Large intestine (tissue), 3 donors: ENCODE measurements around the gene RGS9. TPM values are rescaled to one million over a fixed set of nuclear protein-coding genes. Genes with fewer than 3 reads are reported as not detected.
A peak's percentile ranks its signal among the peaks of the same experiment; 100 is the strongest.

Source experiments
- DNase-seq, 2 donors: peaks; one replicate each; pipeline versions ENCODE4 v3.0.0 to v3.0.0-alpha.2; 2013
- H3K27ac ChIP-seq: one replicate; pipeline ENCODE4 v1.5.1; 2013; ENCODE audit warnings: low read length
- H3K27me3 ChIP-seq: 2 replicates; pipeline ENCODE4 v1.6.1; 2013; ENCODE audit warnings: low read length; ENCODE audit not compliant: control insufficient read depth, insufficient read depth
- H3K36me3 ChIP-seq: 2 replicates; pipeline ENCODE4 v1.6.1; 2013; ENCODE audit warnings: low read length; ENCODE audit not compliant: control insufficient read depth, insufficient read depth
- H3K4me1 ChIP-seq: one replicate; pipeline ENCODE4 v1.6.1; 2013; ENCODE audit warnings: low read length; ENCODE audit not compliant: control insufficient read depth, insufficient read depth
- H3K4me3 ChIP-seq: one replicate; pipeline ENCODE4 v1.5.1; 2013; ENCODE audit warnings: low read length
- H3K9me3 ChIP-seq: one replicate; pipeline ENCODE4 v1.6.1; 2013; ENCODE audit warnings: mild to moderate bottlenecking, low read depth, low read length, moderate library complexity; ENCODE audit not compliant: control insufficient read depth
- WGBS: methylation state at CpG from one replicate; pipeline ENCODE4 v1.1.5; 2013; ENCODE audit warnings: low lambda C conversion rate; ENCODE audit not compliant: insufficient coverage; 5-methylcytosine and 5-hydroxymethylcytosine counted together
- polyA plus RNA-seq: library from polyadenylated mRNA; unstranded; fragments of 120-200 nt; gene quantifications from one replicate; pipeline ENCODE4 v1.2.1, GENCODE V29; 2013

Gene RGS9
- polyA plus RNA-seq, 1 donor = 7.5 TPM

DNA sequence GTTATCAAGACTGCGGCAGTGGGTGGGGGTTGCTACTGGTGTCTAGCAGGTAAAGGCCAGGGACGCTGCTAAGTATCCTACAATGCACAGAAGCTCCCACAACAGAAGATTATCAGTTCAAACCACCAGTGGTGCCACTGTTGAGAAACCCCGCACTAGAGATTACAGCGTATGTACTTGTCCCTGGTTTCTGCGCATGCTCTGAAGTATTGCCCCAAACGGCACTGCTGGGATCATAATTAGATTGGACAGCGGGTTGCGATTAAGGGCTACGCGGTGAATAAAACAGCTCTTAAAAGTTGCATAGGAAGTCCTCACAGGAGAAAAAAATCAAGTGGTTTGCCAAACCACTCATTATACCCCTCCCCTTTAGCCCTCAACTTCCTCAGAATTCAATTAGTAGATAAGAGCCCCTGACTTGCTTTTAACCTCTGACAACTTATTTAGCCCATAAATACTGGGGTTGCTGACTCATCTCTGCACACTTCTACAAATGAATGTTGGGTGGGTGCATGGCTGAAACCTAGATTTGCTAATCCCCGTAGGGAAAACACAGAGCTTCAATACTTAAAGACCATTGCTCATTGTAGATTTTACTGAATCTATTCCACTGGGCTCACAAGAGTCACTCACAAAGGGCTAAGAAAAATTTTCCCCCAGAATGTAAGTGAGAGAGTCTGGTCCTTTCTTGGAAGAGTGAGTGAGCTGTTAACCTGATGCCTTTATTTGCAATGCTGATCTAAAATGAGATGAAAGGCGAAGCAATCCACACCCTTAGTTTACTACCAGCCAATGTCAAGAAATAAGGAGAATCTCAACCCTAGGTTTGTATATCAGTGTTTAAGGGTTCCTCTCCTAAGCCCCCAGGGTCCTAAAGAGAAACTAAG is 91.8 kb downstream of the RGS9 start:
- Histone ChIP-seq H3K27me3 (peaks cover 8% of the 10 kb centered on the region), H3K4me3 (no peak overlapping the region), H3K4me1 (peaks cover 9% of the 10 kb centered on the region), H3K36me3 (no peaks in the 10 kb centered on the region), H3K27ac (no peak overlapping the region), H3K9me3 (no peaks in the 10 kb centered on the region)
- peak; percentile 18 to 26 for DNase-seq
- 19% methylated on average over 5 of the region's 12 CpGs for WGBS

- no peak overlapping the region for H3K4me3 ChIP-seq
- peaks cover 8% of the 10 kb centered on the region for H3K27me3 ChIP-seq
- peaks cover 9% of the 10 kb centered on the region for H3K4me1 ChIP-seq
- no peak overlapping the region for H3K27ac ChIP-seq
- no peaks in the 10 kb centered on the region for H3K9me3 ChIP-seq
- 67% methylated on average over 1 of the region's 3 CpGs for WGBS
- H3K36me3 ChIP-seq = no peaks in the 10 kb centered on the region
- no peak for DNase-seq
These were observed 92.4 kb downstream of the RGS9 start for GRCh38 chr17:65229621-65229995.

DNA sequence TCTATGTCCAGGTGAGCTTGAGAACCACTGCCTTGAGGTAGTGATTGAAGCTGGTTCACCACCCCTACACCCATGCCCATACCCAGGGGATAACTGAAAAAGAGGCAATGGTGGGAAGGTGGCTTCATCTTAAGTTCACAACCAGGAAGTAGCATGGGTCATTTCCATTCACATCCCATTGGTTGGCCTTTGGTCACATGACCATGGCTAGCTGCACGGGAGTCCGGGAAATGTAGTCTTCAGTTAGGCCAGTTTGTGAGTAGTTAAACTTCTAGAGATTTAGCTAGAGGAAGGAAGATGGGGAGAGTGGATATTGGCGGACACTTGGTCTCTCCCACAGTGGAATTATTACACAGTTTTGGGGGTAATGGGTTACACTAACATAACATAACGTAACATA is 92.9 kb downstream of the RGS9 start:
- Histone ChIP-seq H3K4me1 (peaks cover 9% of the 10 kb centered on the region), H3K27me3 (peaks cover 8% of the 10 kb centered on the region), H3K27ac (no peak overlapping the region), H3K4me3 (no peak overlapping the region), H3K9me3 (no peaks in the 10 kb centered on the region), H3K36me3 (no peaks in the 10 kb centered on the region)
- DNase-seq = no peak
- no CpG with 5 or more reads among the region's 4 CpGs for WGBS

DNA sequence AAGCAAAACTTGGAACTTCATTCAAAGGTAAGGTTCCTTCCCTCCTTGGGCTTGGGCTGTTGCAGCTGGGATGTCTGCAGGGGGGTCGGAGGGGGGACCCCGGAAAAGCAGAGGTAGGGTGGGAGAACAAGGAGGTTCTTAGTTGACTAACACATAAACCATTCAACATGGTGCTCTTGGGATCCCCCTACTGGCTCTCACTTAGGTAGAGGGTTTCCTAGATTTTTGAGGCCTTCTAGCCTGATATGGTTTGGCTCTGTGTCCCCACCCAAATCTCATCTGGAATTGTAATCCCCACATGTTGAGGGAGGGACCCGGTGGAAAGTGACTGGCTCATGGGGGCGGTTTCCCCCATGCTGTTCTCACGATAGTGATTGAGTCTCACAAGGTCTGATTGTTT is 93.9 kb downstream of the RGS9 start:
- H3K27me3 ChIP-seq = peaks cover 8% of the 10 kb centered on the region
- no peak overlapping the region for H3K27ac ChIP-seq
- H3K4me3 ChIP-seq = no peak overlapping the region
- H3K36me3 ChIP-seq = no peaks in the 10 kb centered on the region
- H3K9me3 ChIP-seq = no peaks in the 10 kb centered on the region
- WGBS = no CpG with 5 or more reads among the region's 5 CpGs
- DNase-seq = no peak
- H3K4me1 ChIP-seq = peaks cover 9% of the 10 kb centered on the region

DNA sequence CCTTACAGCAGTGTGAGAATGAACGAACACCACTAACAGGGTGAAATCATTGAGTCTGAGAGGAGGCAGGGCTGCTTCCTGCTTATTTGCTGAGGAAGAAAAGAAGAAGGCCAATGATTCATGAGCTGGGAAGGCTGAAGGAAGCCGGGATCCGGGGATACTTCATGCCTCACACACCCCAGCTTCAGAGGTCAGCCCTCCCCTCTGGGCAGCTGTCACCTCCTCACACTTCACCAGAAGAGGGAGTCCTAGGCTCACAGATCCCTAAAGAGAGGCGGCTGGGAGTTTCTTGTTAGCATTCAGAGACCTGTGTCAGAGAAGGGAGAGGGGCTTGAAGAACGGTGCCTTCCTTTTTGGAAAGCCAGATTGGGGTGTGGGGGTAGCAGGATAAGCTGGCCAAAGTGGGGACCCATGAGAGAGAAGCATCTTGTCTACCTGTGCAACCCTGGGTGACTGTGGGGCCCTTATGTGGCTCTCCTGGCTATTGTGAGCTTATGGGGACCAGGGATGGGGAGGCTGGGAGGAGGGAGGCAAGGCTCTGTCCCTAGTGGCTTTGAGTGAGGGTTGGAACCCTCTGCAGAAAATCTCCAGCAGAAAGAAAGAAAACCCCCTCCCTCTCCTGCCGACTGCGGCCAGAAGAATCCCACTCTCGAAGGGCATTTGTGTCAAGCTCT is 94.6 kb downstream of the RGS9 start:
- DNase-seq = peak; percentile 44 to 55
- Histone ChIP-seq H3K27me3 (peaks cover 5% of the 10 kb centered on the region), H3K9me3 (no peaks in the 10 kb centered on the region), H3K27ac (no peak overlapping the region), H3K36me3 (no peaks in the 10 kb centered on the region), H3K4me3 (no peak overlapping the region), H3K4me1 (peaks cover 9% of the 10 kb centered on the region)
- WGBS = no CpG with 5 or more reads among the region's 8 CpGs

GRCh38 chr17:65235284-65235683 is 98.1 kb downstream of the RGS9 start:
- no CpG with 5 or more reads among the region's 2 CpGs for WGBS
- no peak for DNase-seq
- no peaks in the 10 kb centered on the region for H3K36me3 ChIP-seq
- no peaks in the 10 kb centered on the region for H3K9me3 ChIP-seq
- H3K27me3 ChIP-seq = no peaks in the 10 kb centered on the region
- H3K4me3 ChIP-seq = no peak overlapping the region
- H3K4me1 ChIP-seq = no peaks in the 10 kb centered on the region
- no peak overlapping the region for H3K27ac ChIP-seq

DNA sequence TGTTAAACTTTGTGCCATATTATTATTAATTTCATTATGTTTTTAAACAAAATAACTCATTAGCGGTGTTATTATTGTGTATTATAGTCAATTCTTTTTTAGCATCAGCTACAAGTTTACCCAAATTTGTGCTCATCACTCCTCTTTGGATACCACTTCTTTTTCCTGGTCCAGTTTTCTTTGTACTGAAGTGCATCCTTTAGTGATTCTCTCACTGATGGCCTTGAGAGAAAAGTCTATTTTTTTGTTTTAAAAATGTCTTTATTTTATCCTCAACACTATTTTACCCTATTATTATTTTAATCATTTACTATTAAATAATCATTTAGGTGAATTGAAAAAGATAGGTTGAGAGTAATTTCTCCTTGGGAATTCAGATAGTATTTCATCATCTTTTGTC is 99.2 kb downstream of the RGS9 start:
- no peak overlapping the region for H3K27ac ChIP-seq
- no peak overlapping the region for H3K4me3 ChIP-seq
- no peaks in the 10 kb centered on the region for H3K27me3 ChIP-seq
- H3K36me3 ChIP-seq = no peaks in the 10 kb centered on the region
- DNase-seq = no peak
- H3K9me3 ChIP-seq = no peaks in the 10 kb centered on the region
- no CpG with 5 or more reads among the region's 1 CpG for WGBS
- no peaks in the 10 kb centered on the region for H3K4me1 ChIP-seq

GRCh38 chr17:65243838-65244625 is 106.9 kb downstream of the RGS9 start:
- H3K9me3 ChIP-seq = no peaks in the 10 kb centered on the region
- no peaks in the 10 kb centered on the region for H3K36me3 ChIP-seq
- no peak for DNase-seq
- no peak overlapping the region for H3K4me3 ChIP-seq
- H3K27me3 ChIP-seq = no peaks in the 10 kb centered on the region
- H3K27ac ChIP-seq = no peak overlapping the region
- WGBS = no CpG with 5 or more reads among the region's 9 CpGs
- no peaks in the 10 kb centered on the region for H3K4me1 ChIP-seq

GRCh38 chr17:65246252-65246651 is 109.1 kb downstream of the RGS9 start:
- H3K9me3 ChIP-seq = no peaks in the 10 kb centered on the region

GRCh38 chr17:65249774-65250173 is 112.6 kb downstream of the RGS9 start:
- H3K4me1 ChIP-seq = no peaks in the 10 kb centered on the region
- no peaks in the 10 kb centered on the region for H3K9me3 ChIP-seq
- 100% methylated on average over 2 of the region's 2 CpGs for WGBS
- H3K36me3 ChIP-seq = no peaks in the 10 kb centered on the region
- no peak overlapping the region for H3K27ac ChIP-seq
- no peak for DNase-seq
- no peaks in the 10 kb centered on the region for H3K27me3 ChIP-seq
- no peak overlapping the region for H3K4me3 ChIP-seq

More at GRCh38 chr17:65246252-65246651, 109.1 kb downstream of the RGS9 start:
- no peaks in the 10 kb centered on the region for H3K27me3 ChIP-seq
- DNase-seq = no peak
- no peaks in the 10 kb centered on the region for H3K36me3 ChIP-seq
- H3K27ac ChIP-seq = no peak overlapping the region
- H3K4me3 ChIP-seq = no peak overlapping the region
- no peaks in the 10 kb centered on the region for H3K4me1 ChIP-seq
- WGBS = 93% methylated on average over 3 of the region's 4 CpGs
